Gastroesophageal sphincter (tissue), 4 donors: ENCODE results near the gene HHIP. TPM values are rescaled to one million over a fixed set of nuclear protein-coding genes. Genes with fewer than 3 reads are reported as not detected.

ENCODE experiments used
- ATAC-seq: fragments of 150-250 bp; one replicate; pipeline ENCODE4 v1.9.1; 2016; ENCODE audit warnings: mild to moderate bottlenecking, moderate library complexity
- H3K27ac ChIP-seq, 4 donors: fragments of 200-600 bp; sonication (generic) in 3 of 4; 1 replicate in 3 of 4; 2 replicates in 1 of 4; pipeline ENCODE4 v1.5.1; 2016 to 2019
- H3K27me3 ChIP-seq: fragments of 200-600 bp; sonication (generic); one replicate; pipeline ENCODE4 v1.5.1; 2019
- H3K36me3 ChIP-seq, 2 donors: fragments of 200-600 bp; sonication (generic); one replicate each; pipeline ENCODE4 v1.5.1; 2019; ENCODE audit warnings: control low read depth in 1 of 2
- H3K4me1 ChIP-seq, 3 donors: fragments of 200-600 bp; sonication (generic); 1 replicate in 2 of 3; 2 replicates in 1 of 3; pipeline ENCODE4 v1.5.1; 2016 to 2019; ENCODE audit warnings: control low read depth in 2 of 3
- H3K4me3 ChIP-seq, 2 donors: fragments of 200-600 bp; sonication (generic); one replicate each; pipeline ENCODE4 v1.5.1; 2019; ENCODE audit warnings: mild to moderate bottlenecking in 1 of 2, moderate library complexity in 1 of 2
- H3K9me3 ChIP-seq, 3 donors: fragments of 200-600 bp; sonication (generic); one replicate each; pipeline ENCODE4 v1.5.1; 2017 to 2019; ENCODE audit warnings: control low read depth in 2 of 3
- EP300 ChIP-seq: sonication (generic); formaldehyde crosslinking; IDR thresholded peaks from one replicate; pipeline ENCODE4 v1.6.1; 2017; ENCODE audit warnings: antibody characterized with exemption, mild to moderate bottlenecking
- POLR2A ChIP-seq, 2 donors: fragments of 450-650 bp; IDR thresholded peaks; one replicate each; pipeline ENCODE4 v1.6.1; 2017; ENCODE audit warnings: antibody characterized with exemption in 2 of 2, mild to moderate bottlenecking in 2 of 2, moderate library complexity in 1 of 2
- POLR2AphosphoS5 ChIP-seq: sonication (generic); formaldehyde crosslinking; IDR thresholded peaks from one replicate; pipeline ENCODE4 v1.6.1; 2017; ENCODE audit warnings: antibody characterized with exemption
- WGBS, 2 donors: methylation state at CpG; one replicate each; pipeline ENCODE4 v1.1.5; 2018; ENCODE audit warnings: low coverage in 1 of 2; 5-methylcytosine and 5-hydroxymethylcytosine counted together
- total RNA-seq, 4 donors: library from RNA; depleted of rRNA; stranded (reverse); fragments of >200 nt; gene quantifications; one replicate each; pipeline ENCODE4 v1.1.0, GENCODE V29; 2016
- TF ChIP-seq, protein P1 (sequence below), 4 experiments: fragments of 200-600 bp in 2 of 4; fragments of 450-650 bp in 2 of 4; sonication (generic) in 1 of 4; IDR thresholded peaks; one replicate each; pipeline ENCODE4 v1.5.1; 2017 to 2019; ENCODE audit warnings: antibody characterized with exemption in 4 of 4, mild to moderate bottlenecking in 2 of 4, moderate library complexity in 2 of 4

The HHIP gene
- total RNA-seq, 4 donors from 2014 or later = 0.10 to 0.54 (median 0.19) TPM; not detected in 1

DNA sequence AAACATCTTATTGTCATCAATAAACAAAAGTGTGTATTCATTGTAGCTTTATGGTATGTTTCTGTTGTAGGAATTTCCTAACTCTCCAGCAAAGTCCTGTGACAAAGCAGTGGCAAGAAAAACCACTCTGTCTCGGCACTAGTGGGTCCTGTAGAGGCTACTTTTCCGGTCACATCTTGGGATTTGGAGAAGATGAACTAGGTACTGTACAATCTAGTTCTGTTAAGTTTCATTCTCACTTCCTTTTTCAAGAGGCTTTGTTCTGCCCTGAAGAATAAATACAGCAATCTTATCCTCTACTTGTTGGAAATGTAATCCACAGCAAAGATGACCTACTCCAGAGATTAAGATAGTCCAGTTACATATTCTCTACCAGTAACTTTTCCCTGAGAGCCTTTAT is 69.3 kb downstream of the HHIP start:
- no peak overlapping the region for H3K4me3 ChIP-seq
- WGBS, 2 donors = 71 to 95% methylated on average over 2 of the region's 2 CpGs
- no peaks in the 10 kb centered on the region for H3K27me3 ChIP-seq
- H3K4me1 ChIP-seq = no peaks in the 10 kb centered on the region
- TF ChIP-seq, protein P1, sequence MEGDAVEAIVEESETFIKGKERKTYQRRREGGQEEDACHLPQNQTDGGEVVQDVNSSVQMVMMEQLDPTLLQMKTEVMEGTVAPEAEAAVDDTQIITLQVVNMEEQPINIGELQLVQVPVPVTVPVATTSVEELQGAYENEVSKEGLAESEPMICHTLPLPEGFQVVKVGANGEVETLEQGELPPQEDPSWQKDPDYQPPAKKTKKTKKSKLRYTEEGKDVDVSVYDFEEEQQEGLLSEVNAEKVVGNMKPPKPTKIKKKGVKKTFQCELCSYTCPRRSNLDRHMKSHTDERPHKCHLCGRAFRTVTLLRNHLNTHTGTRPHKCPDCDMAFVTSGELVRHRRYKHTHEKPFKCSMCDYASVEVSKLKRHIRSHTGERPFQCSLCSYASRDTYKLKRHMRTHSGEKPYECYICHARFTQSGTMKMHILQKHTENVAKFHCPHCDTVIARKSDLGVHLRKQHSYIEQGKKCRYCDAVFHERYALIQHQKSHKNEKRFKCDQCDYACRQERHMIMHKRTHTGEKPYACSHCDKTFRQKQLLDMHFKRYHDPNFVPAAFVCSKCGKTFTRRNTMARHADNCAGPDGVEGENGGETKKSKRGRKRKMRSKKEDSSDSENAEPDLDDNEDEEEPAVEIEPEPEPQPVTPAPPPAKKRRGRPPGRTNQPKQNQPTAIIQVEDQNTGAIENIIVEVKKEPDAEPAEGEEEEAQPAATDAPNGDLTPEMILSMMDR (IDR thresholded peaks at IDR 0.05) = no peak
- TF ChIP-seq POLR2A (IDR thresholded peaks at IDR 0.05) (no peak), POLR2AphosphoS5 (no peak), EP300 (no peak)
- no peak overlapping the region for H3K27ac ChIP-seq
- no peaks in the 10 kb centered on the region for H3K9me3 ChIP-seq
- ATAC-seq = no peak
- no peaks in the 10 kb centered on the region for H3K36me3 ChIP-seq

DNA sequence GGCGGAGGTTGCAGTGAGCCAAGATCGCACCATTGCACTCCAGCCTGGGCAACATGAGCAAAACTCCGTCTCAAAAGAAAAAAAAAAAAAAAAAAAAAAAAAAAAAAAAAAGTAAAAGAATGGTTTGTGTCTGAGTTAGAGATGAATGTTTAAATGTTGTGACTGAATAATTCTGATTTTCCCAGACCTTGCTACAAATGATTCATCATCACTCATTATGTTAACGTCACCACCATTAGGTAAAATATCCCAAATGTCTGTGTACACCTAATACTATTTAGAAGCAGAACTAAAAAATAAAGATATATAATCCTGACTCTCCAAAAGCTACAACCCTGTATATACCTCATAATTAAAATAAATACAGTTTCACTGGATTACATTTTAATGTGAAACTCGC is 70.8 kb downstream of the HHIP start:
- H3K4me3 ChIP-seq = no peak overlapping the region
- no peak for ATAC-seq
- WGBS, 2 donors = 80 to 88% methylated on average over 2 to 5 of the region's 5 CpGs
- no peaks in the 10 kb centered on the region for H3K9me3 ChIP-seq
- TF ChIP-seq POLR2AphosphoS5 = no peak
- TF ChIP-seq, protein P1 (IDR thresholded peaks at IDR 0.05) = no peak
- TF ChIP-seq EP300 = no peak
- H3K27me3 ChIP-seq = no peaks in the 10 kb centered on the region
- no peaks in the 10 kb centered on the region for H3K4me1 ChIP-seq
- H3K27ac ChIP-seq = no peak overlapping the region
- no peaks in the 10 kb centered on the region for H3K36me3 ChIP-seq

DNA sequence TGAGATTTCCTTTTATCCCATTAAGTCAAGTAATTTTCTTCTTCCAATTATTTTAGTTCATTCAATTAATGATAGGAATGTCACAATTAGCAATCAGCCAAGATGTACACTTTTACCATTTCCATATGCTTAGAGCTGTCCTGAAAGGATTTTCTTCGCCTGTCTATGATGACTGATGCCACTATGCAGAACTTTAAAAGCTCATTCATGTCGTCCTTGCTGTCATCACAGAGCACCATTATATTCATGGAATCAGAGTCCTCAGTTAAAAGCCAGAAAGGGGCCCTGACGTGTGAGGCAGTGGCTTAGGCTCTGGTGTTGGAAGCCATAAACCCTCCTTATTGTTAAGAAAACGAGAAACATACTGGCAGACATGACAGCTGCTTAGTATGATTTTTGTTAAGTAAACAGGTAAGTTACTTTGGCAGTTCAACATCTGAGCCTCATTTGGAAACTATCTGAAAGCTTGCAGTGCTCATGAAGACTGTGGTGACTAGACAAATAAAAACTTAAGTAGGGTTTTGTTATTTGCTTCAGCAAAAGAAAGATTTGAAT is 73.1 kb downstream of the HHIP start:
- 77 to 79% methylated on average over 3 to 4 of the region's 4 CpGs for WGBS, 2 donors
- no peak for TF ChIP-seq POLR2AphosphoS5
- TF ChIP-seq, protein P1 (IDR thresholded peaks at IDR 0.05) = no peak
- TF ChIP-seq POLR2A (IDR thresholded peaks at IDR 0.05) = no peak
- TF ChIP-seq EP300 = no peak
- H3K4me1 ChIP-seq = no peaks in the 10 kb centered on the region
- no peak overlapping the region for H3K27ac ChIP-seq
- no peaks in the 10 kb centered on the region for H3K36me3 ChIP-seq
- H3K4me3 ChIP-seq = no peak overlapping the region
- no peak for ATAC-seq
- H3K27me3 ChIP-seq = no peaks in the 10 kb centered on the region
- no peaks in the 10 kb centered on the region for H3K9me3 ChIP-seq

DNA sequence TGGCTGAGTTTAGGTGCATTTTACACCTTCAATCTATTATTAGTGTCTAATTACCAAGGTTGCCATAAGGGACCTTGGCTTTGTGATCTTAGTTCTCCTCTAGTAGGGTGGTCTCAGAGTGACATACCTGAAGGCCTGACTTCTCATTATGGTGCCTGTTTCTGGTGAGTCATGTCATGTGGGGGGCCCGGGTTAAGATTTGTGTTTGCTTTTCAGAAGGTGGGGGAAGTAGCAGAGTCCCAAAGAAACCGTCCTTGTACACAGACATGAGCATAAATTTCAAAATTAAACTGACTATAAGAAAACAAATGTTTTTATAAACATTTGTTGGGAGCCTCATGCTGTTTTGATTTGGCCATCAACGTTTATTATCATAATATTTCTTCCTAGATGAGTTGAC is 74.5 kb downstream of the HHIP start:
- no peaks in the 10 kb centered on the region for H3K27me3 ChIP-seq
- TF ChIP-seq EP300 = no peak
- TF ChIP-seq, protein P1 (IDR thresholded peaks at IDR 0.05) = no peak
- no peak for TF ChIP-seq POLR2AphosphoS5
- TF ChIP-seq POLR2A (IDR thresholded peaks at IDR 0.05) = no peak
- H3K27ac ChIP-seq = no peak overlapping the region
- no peaks in the 10 kb centered on the region for H3K9me3 ChIP-seq
- ATAC-seq = no peak
- no peaks in the 10 kb centered on the region for H3K4me1 ChIP-seq
- H3K36me3 ChIP-seq = no peaks in the 10 kb centered on the region
- H3K4me3 ChIP-seq = no peak overlapping the region
- WGBS, 2 donors = 77 to 81% methylated on average over 3 of the region's 3 CpGs

DNA sequence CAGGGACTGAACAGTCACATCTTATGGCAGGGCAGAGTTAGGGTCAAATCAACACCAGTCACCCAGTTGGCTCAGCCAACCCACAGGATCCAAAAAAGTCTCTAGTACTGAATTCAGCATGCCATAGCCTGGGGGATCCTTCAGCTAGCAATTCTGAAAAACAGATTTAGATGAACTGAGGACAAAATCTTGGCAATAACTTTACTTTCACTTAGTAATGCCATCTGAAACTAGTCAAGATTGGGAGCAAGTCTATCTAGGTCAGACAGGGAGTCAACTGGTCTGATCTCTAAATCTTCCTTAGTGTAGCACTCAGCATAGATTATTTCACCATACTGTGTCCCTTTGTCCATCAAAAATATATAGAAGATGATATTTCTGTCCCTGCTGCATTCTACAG is 76.0 kb downstream of the HHIP start:
- Histone ChIP-seq H3K27me3 (no peaks in the 10 kb centered on the region), H3K27ac (no peak overlapping the region), H3K36me3 (no peaks in the 10 kb centered on the region), H3K9me3 (no peaks in the 10 kb centered on the region), H3K4me3 (no peak overlapping the region), H3K4me1 (no peaks in the 10 kb centered on the region)
- TF ChIP-seq, protein P1 (IDR thresholded peaks at IDR 0.05) = no peak
- TF ChIP-seq POLR2A (IDR thresholded peaks at IDR 0.05) = no peak
- no peak for TF ChIP-seq POLR2AphosphoS5
- no peak for TF ChIP-seq EP300
- ATAC-seq = no peak
